Measurements from ENCODE around the gene TMC1. TPM values are rescaled to one million over a fixed set of nuclear protein-coding genes. Genes with fewer than 3 reads are reported as not detected.

The TMC1 gene
- total RNA-seq, 1 donor from 2014 or later = not detected

- TF ChIP-seq CTCF (IDR thresholded peaks at IDR 0.05) = no peak
- no peak overlapping the region for H3K4me3 Mint-ChIP-seq (ENCODE audit: unreplicated experiment)
- peaks cover 32% of the 10 kb centered on the region for H3K27me3 Mint-ChIP-seq (ENCODE audit: unreplicated experiment)
- no peaks in the 10 kb centered on the region for H3K4me1 Mint-ChIP-seq (ENCODE audit: unreplicated experiment)
- H3K9me3 Mint-ChIP-seq (ENCODE audit: unreplicated experiment) = peaks cover 5% of the 10 kb centered on the region
- no peaks in the 10 kb centered on the region for H3K36me3 Mint-ChIP-seq (ENCODE audit: unreplicated experiment)
- H3K27ac Mint-ChIP-seq (ENCODE audit: unreplicated experiment) = no peak overlapping the region
- no peak for DNase-seq (ENCODE audit: extremely low spot score, unreplicated experiment)
Measured at GRCh38 chr9:72665421-72665820, 144.0 kb downstream of the TMC1 start.

DNA sequence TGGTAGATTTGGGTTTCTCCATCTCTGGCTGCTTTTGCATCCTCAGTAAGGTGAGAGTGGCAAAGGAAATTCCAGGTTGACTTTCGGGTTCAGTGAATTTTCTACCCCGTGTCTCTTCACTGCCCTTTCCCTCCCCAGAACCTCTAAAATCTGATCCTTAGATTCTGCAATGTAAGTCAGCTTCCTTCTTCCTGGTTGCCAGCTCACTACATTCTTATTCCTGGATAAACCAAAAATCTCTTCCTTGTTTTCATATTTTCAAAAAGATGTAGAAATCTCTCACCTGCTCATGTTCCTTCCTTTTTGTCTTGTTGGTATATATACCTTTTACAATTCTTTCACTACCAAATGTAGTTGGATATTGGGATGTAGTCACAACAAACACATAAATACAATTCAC is 145.8 kb downstream of the TMC1 start:
- peaks cover 41% of the 10 kb centered on the region for H3K27me3 Mint-ChIP-seq (ENCODE audit: unreplicated experiment)
- no peaks in the 10 kb centered on the region for H3K36me3 Mint-ChIP-seq (ENCODE audit: unreplicated experiment)
- H3K9me3 Mint-ChIP-seq (ENCODE audit: unreplicated experiment) = peaks cover 5% of the 10 kb centered on the region
- DNase-seq (ENCODE audit: extremely low spot score, unreplicated experiment) = no peak
- TF ChIP-seq CTCF (IDR thresholded peaks at IDR 0.05) = no peak
- H3K4me3 Mint-ChIP-seq (ENCODE audit: unreplicated experiment) = no peak overlapping the region
- H3K27ac Mint-ChIP-seq (ENCODE audit: unreplicated experiment) = no peak overlapping the region
- H3K4me1 Mint-ChIP-seq (ENCODE audit: unreplicated experiment) = no peaks in the 10 kb centered on the region

- no peaks in the 10 kb centered on the region for H3K4me1 Mint-ChIP-seq (ENCODE audit: unreplicated experiment)
- no peak for DNase-seq (ENCODE audit: extremely low spot score, unreplicated experiment)
Measured at GRCh38 chr9:72674961-72675360, 153.6 kb downstream of the TMC1 start.

GRCh38 chr9:72675586-72675985 is 154.2 kb downstream of the TMC1 start:
- DNase-seq (ENCODE audit: extremely low spot score, unreplicated experiment) = no peak
- Mint-ChIP-seq H3K4me3 (ENCODE audit: unreplicated experiment) (no peak overlapping the region), H3K27ac (ENCODE audit: unreplicated experiment) (no peak overlapping the region), H3K9me3 (ENCODE audit: unreplicated experiment) (no peaks in the 10 kb centered on the region), H3K27me3 (ENCODE audit: unreplicated experiment) (peaks cover 35% of the 10 kb centered on the region), H3K36me3 (ENCODE audit: unreplicated experiment) (no peaks in the 10 kb centered on the region), H3K4me1 (ENCODE audit: unreplicated experiment) (no peaks in the 10 kb centered on the region)
- TF ChIP-seq CTCF (IDR thresholded peaks at IDR 0.05) = no peak

More at GRCh38 chr9:72674961-72675360, 153.6 kb downstream of the TMC1 start:
- no peak overlapping the region for H3K4me3 Mint-ChIP-seq (ENCODE audit: unreplicated experiment)
- TF ChIP-seq CTCF (IDR thresholded peaks at IDR 0.05) = no peak
- no peak overlapping the region for H3K27ac Mint-ChIP-seq (ENCODE audit: unreplicated experiment)
- peaks cover 39% of the 10 kb centered on the region for H3K27me3 Mint-ChIP-seq (ENCODE audit: unreplicated experiment)
- H3K36me3 Mint-ChIP-seq (ENCODE audit: unreplicated experiment) = no peaks in the 10 kb centered on the region
- no peaks in the 10 kb centered on the region for H3K9me3 Mint-ChIP-seq (ENCODE audit: unreplicated experiment)

DNA sequence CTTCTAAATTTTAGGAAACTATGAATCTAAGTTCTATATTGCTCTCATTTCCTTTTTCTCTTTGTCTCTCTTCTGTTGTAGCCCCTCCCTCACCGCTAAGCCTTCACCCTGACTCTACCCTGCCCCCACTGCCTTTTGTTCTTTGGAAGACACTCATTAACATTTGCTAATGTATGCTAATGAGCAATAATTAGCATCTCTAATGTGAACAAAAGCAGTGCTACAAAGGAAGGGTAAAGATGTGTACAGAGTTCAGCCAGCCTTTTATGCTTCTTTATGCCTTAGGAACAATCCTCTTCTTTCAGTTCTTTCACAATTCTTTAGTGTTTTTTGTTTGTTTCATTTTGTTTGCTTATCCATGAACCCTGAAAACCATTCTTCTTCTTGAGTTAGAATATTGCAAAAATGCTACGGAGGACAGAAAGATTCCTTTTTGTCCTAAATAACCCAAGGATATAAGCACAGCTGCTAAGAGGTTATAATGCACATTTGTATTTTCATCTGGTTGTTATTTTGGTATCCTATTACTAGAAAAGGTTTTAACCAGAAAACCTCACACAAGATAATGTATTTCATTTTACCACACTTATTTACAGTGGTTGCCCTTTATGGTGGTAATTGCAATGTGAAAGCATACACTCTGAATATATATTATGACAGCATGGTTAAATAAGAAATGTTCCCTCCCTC is 159.3 kb downstream of the TMC1 start:
- no peaks in the 10 kb centered on the region for H3K9me3 Mint-ChIP-seq (ENCODE audit: unreplicated experiment)
- no peaks in the 10 kb centered on the region for H3K4me1 Mint-ChIP-seq (ENCODE audit: unreplicated experiment)
- no peak overlapping the region for H3K27ac Mint-ChIP-seq (ENCODE audit: unreplicated experiment)
- no peak for DNase-seq (ENCODE audit: extremely low spot score, unreplicated experiment)
- H3K36me3 Mint-ChIP-seq (ENCODE audit: unreplicated experiment) = no peaks in the 10 kb centered on the region
- H3K4me3 Mint-ChIP-seq (ENCODE audit: unreplicated experiment) = no peak overlapping the region
- no peak for TF ChIP-seq CTCF (IDR thresholded peaks at IDR 0.05)
- peaks cover 48% of the 10 kb centered on the region for H3K27me3 Mint-ChIP-seq (ENCODE audit: unreplicated experiment)
